ENCODE measurements around the gene MORC2. TPM values are rescaled to one million over a fixed set of nuclear protein-coding genes. Genes with fewer than 3 reads are reported as not detected.

The MORC2 gene
- total and polyA plus RNA-seq, 9 of the 15 experiments (the other 6 are each of a cell fraction or from before 2014, with no cell fraction given) = 3.3 to 34.7 (median 16.7) TPM

DNA sequence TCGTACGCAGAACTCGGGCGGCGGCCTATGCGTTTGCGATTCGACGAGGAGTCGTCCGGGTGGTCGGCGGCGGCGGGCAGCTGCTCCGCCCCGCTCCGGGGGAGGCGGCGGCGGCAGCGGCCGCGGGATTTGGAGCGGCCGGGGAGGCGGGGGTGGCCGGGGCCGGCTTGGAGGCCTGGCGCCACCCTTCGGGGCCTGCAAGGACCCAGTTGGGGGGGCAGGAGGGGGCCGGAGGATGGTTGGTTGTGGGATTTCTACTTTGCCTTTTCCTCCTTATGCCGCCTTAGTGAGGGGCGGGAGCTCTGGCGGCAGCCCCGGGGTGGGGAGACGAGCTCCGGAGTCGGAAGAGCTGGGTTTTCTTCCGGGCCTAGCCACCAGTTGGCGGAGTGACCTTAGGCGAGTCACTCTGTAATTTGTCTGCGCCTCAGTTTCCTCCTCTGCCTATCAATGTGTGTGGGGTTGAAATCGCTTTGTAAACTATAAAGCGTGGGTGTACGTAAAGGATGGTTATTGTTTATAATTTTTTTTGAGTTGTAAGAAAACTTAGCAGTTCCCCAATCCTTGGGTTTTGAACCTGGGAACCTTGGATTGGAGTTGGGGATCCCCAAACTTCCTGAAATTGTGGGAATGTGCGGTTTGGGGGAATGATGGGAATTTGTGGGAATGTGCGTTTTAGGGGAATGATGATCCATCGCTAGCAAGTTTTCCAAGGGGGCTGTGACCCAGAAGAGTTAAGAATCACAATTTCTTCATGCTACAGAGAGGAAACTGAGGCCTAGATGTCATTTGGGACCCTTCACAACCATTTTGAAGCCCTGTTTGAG, 1.2 kb upstream of the MORC2 start (continued):
- TF ChIP-seq ZBTB40 (IDR thresholded peaks at IDR 0.05) (no peak), ZBTB40 (CRISPR knock-in tag; IDR thresholded peaks at IDR 0.05) (no peak), DIDO1 (tag; IDR thresholded peaks at IDR 0.05; ENCODE audit: low read depth) (no peak), CSDE1 (IDR thresholded peaks at IDR 0.05) (no peak), OTX1 (CRISPR knock-in tag; IDR thresholded peaks at IDR 0.05) (no peak), ZBTB5 (IDR thresholded peaks at IDR 0.05) (no peak), RBBP5 (IDR thresholded peaks at IDR 0.05; ENCODE audit: borderline replicate concordance, insufficient read depth, low read length, poor library complexity, severe bottlenecking) (no peak), SMAD4 (CRISPR knock-in tag; conservative IDR thresholded peaks at IDR 0.05) (0 out of 2 replicates have a peak, but pooled peaks have one; percentile 5), NR2C1 (IDR thresholded peaks at IDR 0.05) (0 out of 2 replicates have a peak, but pooled peaks have one; percentile 27), NR2C1 (tag; IDR thresholded peaks at IDR 0.05) (no peak), MNT (conservative IDR thresholded peaks at IDR 0.05) (no peak)
- TF ChIP-seq, protein P1, sequence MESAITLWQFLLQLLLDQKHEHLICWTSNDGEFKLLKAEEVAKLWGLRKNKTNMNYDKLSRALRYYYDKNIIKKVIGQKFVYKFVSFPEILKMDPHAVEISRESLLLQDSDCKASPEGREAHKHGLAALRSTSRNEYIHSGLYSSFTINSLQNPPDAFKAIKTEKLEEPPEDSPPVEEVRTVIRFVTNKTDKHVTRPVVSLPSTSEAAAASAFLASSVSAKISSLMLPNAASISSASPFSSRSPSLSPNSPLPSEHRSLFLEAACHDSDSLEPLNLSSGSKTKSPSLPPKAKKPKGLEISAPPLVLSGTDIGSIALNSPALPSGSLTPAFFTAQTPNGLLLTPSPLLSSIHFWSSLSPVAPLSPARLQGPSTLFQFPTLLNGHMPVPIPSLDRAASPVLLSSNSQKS (CRISPR knock-in tag; IDR thresholded peaks at IDR 0.05) = no peak

All from K562 (cell line).